ENCODE measurements around the gene IL4R.

- TF ChIP-seq CTCF (conservative IDR thresholded peaks at IDR 0.05; ENCODE audit: low read length) (no peak), EZH2phosphoT487 (IDR thresholded peaks at IDR 0.05; ENCODE audit: borderline replicate concordance) (no peak)
These were observed 54.6 kb downstream of the IL4R start for GRCh38 chr16:27368358-27368722.

Data from Loucy (cell line).